ENCODE measurements around the gene WT1.

DNA sequence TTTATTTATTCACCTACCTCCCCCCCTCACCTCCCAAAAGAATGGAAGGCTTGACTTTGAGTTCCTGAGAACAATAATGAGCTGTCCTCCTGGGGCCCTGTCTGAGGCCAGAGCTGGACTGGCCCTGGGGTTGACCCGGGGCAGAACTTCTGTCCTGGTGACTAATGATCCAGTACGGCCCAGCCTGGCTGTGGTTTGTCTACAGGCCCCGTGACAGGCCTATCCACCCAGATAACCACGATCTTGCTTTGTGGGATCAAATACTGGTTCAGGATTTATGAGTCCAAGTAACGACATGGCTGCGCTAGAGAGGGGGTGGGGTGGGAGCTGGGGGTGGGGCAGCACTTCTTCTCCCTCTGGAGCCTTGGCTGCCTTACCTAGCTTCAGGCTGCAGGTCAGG, 81.5 kb downstream of the WT1 start:
- TF ChIP-seq, protein P1, sequence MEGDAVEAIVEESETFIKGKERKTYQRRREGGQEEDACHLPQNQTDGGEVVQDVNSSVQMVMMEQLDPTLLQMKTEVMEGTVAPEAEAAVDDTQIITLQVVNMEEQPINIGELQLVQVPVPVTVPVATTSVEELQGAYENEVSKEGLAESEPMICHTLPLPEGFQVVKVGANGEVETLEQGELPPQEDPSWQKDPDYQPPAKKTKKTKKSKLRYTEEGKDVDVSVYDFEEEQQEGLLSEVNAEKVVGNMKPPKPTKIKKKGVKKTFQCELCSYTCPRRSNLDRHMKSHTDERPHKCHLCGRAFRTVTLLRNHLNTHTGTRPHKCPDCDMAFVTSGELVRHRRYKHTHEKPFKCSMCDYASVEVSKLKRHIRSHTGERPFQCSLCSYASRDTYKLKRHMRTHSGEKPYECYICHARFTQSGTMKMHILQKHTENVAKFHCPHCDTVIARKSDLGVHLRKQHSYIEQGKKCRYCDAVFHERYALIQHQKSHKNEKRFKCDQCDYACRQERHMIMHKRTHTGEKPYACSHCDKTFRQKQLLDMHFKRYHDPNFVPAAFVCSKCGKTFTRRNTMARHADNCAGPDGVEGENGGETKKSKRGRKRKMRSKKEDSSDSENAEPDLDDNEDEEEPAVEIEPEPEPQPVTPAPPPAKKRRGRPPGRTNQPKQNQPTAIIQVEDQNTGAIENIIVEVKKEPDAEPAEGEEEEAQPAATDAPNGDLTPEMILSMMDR (conservative IDR thresholded peaks at IDR 0.05 in 1 of 2, IDR thresholded peaks at IDR 0.05 in 1 of 2; ENCODE audit: extremely low read depth in 1 of 2, insufficient read depth in 1 of 2, low read depth in 1 of 2, low read length in 2 of 2) = no peak
- TF ChIP-seq EZH2 (IDR thresholded peaks at IDR 0.05; ENCODE audit: borderline replicate concordance, low read length) = no peak

All from mammary epithelial cell (primary cell).